ENCODE data around the gene CHP1.
"Not testable (repeated sequence)": the region's sequence is repeated elsewhere in the genome, so short reads cannot be mapped to it uniquely, and the experiment has no call there.

Gene CHP1

GRCh38 chr15:41258750-41259471 is 27.8 kb downstream of the CHP1 start:
- no peak for DNase-seq

GRCh38 chr15:41259546-41260189 is 28.6 kb downstream of the CHP1 start:
- DNase-seq: no peak

GRCh38 chr15:41260924-41261323 is 29.9 kb downstream of the CHP1 start:
- DNase-seq: not testable (repeated sequence)

GRCh38 chr15:41262571-41262970 is 31.5 kb downstream of the CHP1 start:
- DNase-seq: no peak

- DNase-seq: no peak
These were observed 32.9 kb downstream of the CHP1 start for GRCh38 chr15:41263891-41264351.

GRCh38 chr15:41269887-41270286 is 38.8 kb downstream of the CHP1 start:
- DNase-seq: no peak

GRCh38 chr15:41276831-41277230 is 45.8 kb downstream of the CHP1 start:
- no peak for DNase-seq

GRCh38 chr15:41278319-41278718 is 47.3 kb downstream of the CHP1 start:
- no peak for DNase-seq

- no peak for DNase-seq
These were observed 48.6 kb downstream of the CHP1 start for GRCh38 chr15:41279535-41280283.

- no peak for DNase-seq
These were observed 50.2 kb downstream of the CHP1 start for GRCh38 chr15:41281236-41281635.

GRCh38 chr15:41282436-41282835 is 51.4 kb downstream of the CHP1 start:
- DNase-seq: not testable (repeated sequence)

GRCh38 chr15:41282980-41283652 is 52.0 kb downstream of the CHP1 start:
- not testable (repeated sequence) for DNase-seq

GRCh38 chr15:41283653-41284426 is 52.8 kb downstream of the CHP1 start:
- DNase-seq: peak; percentile 97 to 99

- peak in 1 of 2 experiments; percentile 45 for DNase-seq
These were observed 53.5 kb downstream of the CHP1 start for GRCh38 chr15:41284427-41285177.

- no peak for DNase-seq
These were observed 54.2 kb downstream of the CHP1 start for GRCh38 chr15:41285285-41285684.

GRCh38 chr15:41286665-41287333 is 55.7 kb downstream of the CHP1 start:
- no peak for DNase-seq

GRCh38 chr15:41288464-41288863 is 57.4 kb downstream of the CHP1 start:
- no peak for DNase-seq

- no peak for DNase-seq
These were observed 58.9 kb downstream of the CHP1 start for GRCh38 chr15:41289953-41290352.

GRCh38 chr15:41291065-41291631 is 60.1 kb downstream of the CHP1 start:
- DNase-seq: no peak

GRCh38 chr15:41292521-41292920 is 61.5 kb downstream of the CHP1 start:
- no peak for DNase-seq

GRCh38 chr15:41301139-41301538 is 70.1 kb downstream of the CHP1 start:
- not testable (repeated sequence) for DNase-seq
